HG03103 (cell line): Measurements from ENCODE around the gene DUSP6.

Source experiments
- ATAC-seq: cut with Tn5 transposase; IDR thresholded peaks from one replicate; pipeline ENCODE4 v1.9.1; 2021; ENCODE audit warnings: low read depth; ENCODE audit not compliant: unreplicated experiment

Gene DUSP6

DNA sequence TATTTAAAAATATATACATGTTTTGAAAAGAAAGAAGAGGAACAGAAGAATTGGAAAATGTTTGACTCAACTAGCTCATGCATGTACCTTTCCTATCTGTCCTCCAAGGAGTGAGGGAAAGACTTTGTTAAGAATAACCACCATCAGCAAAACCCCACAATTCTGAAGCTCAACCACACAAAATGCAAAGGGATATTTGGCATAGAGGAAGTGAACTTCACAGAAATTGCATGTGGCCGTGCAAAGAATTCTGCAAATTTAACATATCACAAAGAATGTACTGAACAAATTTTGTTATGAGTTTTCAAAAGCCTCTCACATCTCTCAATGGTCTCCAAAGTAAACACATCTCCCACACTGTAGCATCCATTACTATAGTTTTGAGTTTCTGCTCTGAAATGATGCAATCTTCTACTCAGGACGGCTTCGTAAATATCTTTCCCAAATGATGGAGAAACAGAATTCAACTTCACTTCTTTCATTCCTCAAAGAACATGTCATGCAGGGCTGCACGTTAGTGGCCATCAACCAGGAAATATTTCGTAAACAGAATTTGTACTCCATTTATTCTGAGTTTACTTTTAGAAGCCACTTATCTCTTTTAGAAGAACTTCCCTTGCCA lies 17.6 kb downstream of the DUSP6 start:
- ATAC-seq, result no peak

DNA sequence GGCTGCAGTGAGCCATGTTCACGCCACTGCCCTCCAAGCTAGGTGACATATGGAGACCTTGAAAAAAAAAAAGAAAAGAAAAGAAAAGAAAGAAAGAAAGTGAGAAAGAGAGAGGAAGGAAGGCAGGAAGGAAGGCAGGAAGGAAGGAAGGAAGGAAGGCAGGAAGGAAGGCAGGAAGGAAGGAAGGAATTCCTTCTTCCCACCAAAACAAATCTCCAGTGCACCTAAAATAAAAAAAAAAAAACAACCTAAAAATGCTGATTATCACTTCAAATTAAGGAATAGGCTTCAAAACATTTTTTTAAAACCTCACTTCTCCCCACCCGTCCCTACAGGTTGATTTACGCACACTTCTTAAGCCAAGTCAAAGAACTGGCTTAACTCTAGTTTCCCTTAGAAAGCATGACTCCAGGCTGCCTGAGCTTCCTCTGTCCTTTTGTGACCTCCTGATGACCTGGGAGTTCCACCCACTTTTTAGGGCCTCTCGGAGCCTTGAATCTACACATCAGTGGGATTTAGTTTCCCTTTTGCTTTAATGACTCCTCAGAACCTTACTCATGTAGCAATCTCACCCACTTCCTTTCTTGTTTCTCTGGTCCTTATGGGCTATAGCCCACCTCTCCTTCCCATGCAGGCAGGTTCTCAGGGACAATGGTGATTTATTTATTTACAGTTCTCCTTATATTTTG lies 18.6 kb downstream of the DUSP6 start:
- ATAC-seq, result no peak

DNA sequence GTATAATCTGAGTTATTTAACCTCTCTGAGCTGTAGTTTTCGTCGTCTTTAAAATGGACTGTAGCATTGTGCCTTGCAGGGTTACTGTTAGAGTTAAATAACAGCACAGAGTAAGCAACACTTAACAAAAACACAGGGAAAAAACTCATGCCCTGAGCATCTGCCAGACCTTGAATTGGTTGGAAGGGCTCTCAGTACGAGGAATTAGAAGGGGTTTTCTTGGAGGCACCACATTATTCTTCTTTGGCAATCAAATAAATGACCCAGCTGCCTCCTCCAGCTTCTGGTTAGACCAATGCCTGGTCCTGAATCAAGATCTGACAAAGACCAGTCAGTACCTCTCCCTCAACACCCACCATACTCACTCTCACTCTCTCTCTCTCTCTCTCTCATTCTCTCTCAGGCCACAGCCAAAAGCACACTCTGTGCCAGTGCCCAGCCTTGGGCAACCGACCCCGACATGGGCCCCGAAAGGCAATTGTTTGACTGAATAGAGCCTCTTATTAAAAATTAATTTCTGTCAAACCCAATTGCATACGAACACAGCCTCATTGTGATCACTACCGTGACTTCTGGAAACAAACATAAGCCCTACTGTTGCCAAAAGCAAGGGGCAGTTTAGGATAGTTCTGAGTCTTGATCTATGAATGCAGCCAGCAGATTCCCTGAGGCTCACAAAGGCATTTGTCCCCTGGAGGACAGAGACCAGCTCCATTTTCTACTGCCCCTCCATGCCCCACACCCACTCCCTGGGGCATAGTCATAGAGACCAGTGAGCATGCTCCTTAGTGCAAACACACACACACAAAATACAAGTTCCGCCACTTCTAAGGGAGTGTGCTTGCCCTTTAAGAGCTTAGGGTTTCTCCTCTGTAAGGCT lies 23.9 kb downstream of the DUSP6 start:
- no peak for ATAC-seq

DNA sequence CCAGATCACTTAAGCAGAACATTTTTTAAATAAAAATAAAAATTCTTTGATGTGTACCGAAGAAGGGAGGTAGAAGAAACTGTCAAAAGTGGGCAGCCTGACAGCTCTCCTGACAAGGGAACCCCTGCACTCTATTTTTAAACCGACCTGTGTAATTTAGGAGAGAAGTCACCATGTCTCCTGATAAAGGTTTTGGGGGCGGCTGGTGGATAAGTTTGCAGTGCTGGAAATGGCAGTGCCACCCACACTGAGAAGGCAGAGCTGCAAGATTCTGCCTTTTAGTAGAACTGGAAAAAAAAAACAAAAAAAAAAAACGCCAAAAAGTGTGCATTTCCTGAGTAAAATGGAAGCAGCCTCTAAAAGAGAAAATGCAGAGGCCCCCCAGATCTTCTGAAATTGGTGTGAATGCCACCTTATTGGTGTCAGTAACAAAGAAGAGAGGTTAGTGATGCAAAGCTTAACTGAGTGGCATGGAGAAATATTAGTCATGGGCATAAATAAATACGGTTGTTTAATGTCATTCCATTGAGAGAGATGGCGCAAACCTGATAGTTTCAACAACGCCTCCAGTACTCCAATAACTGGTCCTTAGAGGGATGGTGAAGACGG lies 24.7 kb downstream of the DUSP6 start:
- ATAC-seq, result no peak

DNA sequence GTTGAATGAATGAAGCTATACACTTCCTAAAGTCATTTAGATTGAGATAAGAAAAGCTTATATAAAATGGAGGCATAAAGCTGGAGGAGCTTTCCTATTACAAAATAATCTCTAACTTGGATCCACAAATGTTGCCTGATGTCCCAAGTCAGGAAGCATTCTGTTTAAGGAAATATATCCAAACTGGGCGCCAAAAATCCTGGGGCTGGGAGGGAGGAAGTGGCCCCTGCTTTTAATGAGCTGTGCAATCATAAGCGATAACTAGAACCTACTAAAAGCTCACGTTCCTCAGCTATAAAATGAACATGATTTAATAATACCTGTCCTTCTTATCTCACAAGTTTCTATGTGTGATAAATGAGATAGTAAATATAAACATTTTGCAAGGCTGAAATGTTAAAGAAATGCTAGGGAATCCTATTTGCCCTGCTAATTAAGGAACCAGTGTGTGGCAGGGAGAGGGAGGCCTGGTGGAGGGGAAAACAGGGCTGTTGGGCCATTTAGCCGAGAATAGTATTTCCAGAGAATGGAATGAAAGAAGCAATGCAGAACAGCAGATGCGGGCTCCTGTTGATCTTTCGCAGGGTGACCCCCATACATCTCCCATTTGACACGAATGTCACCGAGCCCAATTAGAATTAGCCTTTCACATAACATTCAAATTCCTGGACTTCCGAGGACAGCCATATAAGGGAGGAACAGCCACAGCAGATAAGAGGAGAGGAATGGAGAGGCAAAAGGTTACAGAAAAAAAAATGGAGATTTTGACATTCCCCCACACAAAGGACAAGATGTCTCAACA lies 25.9 kb downstream of the DUSP6 start:
- no peak for ATAC-seq

DNA sequence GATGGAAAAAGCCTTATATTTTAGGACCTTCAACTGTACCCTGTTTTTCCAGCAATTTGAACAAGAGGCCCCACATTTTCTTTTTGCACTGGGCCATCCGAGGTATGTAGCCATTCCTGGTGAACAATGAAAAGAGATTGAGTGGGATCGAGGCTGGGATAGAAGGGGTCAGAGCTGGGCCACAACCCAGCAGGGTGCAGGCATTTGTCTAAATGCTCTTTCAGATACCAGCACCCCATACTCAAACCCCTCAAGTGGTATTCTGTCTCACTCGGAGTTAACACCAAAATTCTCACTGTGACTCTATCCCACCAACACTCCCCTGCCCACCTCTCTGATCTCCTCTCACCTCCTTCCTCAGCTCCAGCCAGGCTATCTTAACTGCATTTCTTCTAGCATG lies 26.8 kb downstream of the DUSP6 start:
- no peak for ATAC-seq

DNA sequence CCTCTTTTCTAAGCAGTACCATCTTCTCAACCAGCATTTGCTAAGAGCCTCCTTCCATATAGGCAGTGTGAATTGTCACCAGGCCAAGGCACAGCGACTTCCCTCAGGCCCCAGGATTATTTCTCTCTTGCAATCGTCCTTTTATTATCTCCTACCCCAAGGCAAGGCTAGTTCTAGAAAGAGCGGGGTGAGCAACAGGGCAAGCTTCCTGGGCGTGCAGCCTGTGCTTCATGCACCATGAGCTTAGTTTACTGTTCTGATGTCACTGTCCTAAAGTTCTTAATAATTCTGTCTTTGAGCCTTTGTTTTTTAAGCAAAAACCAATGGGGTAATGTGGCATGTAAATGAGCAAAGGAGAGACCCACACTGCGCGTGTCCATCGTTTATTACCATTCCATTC lies 27.9 kb downstream of the DUSP6 start:
- ATAC-seq, result no peak

DNA sequence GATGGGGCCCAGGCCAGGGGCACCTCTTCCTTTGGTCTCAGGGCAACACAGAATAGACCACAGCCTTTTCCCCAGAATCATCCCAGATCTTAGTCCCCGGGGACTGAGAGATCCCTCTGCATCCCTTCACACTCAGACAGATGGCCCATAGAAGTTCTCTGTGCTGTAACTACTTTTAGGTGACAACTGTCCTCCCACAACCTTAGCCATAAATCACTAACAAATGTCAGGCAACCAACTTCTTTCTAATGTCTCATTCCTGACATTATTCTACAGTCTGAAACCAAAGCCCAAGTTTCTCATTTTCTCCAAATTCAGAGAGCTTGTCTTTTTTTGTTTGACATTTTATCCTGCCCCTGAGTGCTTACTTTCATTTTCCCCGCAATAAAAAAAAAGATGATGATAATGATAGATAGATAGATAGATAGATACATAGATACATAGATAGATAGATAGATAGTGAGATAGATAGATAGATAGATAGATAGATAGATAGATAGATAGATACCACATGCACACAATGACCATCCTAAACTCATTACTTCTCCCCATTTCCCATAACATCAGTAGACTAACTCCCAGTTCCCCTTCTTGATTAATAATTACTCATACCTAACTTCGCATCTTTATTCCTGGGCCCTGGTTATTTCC lies 28.6 kb downstream of the DUSP6 start:
- ATAC-seq, result no peak

DNA sequence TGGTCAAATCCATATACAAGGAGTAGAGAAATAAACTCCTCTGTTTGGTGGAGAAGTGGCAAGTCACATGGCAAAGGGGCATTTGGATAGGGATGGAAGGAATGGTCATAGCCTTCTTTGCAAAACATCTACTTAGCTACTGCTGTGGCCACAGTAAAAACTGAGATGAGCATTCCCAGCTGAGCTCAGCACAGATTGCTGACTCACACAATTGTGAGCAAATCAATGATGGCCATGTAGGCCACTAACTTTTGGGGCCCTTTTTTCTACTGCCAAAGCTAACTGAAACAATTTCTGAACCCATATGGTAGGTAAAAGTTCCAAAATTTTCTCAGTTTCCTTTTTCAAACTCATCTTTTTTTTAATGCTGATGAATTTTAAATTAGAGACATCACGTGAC lies 31.6 kb downstream of the DUSP6 start:
- no peak for ATAC-seq

DNA sequence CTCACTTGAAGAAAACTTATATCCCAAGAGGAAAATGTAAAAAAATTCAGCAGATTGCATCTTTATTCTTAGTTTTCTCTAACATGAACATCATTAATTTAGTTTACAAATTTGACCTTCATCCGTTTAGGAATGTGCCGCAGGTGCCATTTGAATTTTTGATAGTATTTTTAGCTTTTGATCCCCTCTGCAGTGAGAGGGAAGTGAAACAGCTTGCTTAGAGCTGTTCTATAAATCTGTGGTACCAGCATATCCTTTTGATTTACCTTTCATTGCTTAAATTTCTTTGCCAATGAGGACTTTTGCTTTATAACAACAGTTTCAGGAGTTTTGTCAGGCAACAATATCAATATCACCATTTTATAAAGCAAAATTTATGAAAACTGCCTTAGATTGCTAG lies 32.7 kb downstream of the DUSP6 start:
- no peak for ATAC-seq

DNA sequence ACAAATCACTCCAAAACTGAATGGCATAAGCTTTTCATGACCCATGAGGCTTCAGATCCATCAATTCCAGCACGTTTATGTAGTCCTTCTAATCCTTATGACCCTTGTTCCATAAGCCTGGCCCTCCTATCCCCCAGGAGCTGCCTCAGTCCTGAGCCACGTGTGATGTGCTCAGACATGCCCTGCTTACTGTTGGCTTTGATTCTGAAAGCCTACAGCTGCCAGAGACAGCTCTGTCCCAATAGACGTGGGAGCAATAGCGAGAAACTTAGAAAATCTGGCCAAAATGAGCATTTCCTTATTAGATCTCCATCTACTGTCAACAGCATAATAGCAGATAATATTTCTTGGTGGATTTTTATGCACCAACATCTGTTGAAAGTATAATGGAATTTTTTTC lies 33.2 kb downstream of the DUSP6 start:
- no peak for ATAC-seq

DNA sequence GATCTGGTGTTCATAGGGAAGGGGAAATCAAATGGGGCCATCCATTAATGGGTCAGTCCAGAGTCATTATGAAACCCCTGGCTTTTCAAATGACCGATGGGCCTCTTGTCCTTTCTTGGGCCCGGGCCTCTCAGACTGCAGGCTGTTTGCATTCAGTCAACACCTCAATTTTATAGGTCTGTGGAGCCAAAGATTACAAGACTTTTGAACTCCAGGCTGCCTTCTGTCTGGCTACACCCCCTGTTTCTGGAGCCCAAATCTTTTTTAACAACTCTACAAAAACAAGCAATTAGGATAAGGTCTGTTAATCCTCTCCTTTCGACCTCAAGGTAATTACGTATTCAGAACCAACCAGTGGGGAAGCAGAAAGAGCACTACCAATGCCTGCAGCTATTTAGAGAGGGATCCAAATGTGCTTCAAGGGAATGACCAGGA lies 35.6 kb downstream of the DUSP6 start:
- no peak for ATAC-seq

DNA sequence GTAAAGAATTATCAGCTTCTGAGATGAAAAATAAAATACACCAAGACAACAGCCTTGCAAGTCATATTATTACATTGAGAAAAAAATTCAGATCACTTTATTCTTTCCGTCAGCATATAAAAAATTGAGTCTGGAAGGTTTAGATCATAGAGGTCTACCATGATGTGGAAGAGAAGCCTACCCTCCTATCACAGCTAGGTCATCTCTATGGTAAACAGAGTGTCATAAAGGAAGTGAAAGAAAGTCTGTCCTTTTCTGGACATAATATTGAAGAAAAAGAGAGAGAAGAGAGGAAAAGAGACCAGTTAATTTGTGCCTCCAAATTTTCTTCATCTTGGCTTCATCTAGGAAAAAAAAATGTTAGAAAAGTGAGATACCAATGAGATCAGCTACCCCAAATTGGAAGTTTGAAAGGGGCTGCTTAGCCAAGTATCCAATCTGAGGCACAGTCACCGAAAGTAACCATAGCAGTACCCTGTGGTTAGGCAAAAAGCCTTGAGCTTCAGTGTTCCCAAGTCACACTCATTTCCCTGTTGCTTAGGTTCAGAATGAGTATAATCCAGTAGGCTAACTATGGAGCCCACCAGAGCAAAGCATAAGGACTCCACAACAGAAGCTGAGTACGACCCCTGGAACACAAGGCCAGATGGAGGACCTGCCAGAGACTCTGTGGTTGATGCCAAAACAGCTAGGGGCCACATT lies 38.1 kb downstream of the DUSP6 start:
- ATAC-seq, result no peak

DNA sequence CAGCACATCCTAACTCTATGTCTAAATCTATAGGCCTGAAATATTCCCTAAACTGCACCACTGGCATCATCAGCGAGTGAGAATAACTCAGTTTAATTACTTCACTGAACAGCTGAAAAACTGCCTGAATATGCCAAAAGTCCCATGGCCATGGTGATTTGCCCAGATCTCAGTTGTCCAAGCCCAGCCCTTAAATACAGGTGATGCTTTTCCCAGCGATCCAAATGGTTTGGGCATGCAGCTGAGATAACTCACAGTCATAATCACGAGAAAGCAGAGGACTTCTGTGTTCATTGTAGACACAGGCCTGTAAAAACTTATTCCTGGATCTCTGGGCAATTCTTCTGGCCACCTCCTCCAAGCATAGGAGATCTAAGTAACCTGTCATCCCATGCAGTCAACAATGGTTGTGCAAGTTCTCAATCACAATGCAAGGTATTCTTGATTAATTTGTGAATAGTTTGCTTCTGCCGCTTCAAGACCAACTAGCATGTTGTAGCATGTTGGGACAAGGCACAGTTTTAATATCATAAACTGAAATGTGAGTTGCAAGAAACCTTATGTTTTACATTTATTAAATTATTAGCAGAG lies 40.5 kb downstream of the DUSP6 start:
- no peak for ATAC-seq

DNA sequence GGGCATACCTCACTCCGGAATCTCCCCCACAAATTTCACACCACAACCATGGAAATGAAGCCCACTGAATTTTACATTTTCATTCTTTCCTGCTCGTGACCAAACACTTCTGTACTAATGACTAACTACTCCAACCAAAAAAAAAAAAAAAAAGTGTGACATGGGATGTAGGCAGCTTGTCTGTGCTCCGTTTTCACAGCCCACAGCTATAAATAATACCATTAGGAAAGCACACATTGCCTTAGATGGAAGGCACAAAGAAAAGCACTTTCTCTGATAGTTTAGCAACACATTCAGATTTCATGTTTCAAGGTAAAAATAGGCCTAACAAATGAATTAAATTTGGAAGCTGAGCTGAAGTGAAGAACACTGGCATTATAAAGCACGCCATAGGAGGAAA lies 42.5 kb downstream of the DUSP6 start:
- ATAC-seq, result no peak

DNA sequence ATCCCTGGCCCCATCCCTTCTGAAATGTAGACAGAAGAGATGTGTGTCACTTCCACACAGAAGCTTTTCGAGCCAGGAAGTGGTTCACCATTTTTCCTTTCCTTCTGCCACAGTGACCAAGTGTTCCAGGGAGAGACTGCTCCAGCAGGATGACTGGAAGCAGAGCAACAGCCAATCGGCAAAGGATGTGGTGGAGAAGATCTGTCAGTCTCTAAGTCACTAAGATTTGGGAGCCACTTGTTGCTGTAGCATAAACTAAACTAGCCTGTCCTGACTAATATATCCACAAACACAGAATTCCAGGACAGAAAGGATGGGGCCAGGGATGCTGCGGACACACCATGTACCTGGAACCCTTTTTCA lies 42.9 kb downstream of the DUSP6 start:
- no peak for ATAC-seq

DNA sequence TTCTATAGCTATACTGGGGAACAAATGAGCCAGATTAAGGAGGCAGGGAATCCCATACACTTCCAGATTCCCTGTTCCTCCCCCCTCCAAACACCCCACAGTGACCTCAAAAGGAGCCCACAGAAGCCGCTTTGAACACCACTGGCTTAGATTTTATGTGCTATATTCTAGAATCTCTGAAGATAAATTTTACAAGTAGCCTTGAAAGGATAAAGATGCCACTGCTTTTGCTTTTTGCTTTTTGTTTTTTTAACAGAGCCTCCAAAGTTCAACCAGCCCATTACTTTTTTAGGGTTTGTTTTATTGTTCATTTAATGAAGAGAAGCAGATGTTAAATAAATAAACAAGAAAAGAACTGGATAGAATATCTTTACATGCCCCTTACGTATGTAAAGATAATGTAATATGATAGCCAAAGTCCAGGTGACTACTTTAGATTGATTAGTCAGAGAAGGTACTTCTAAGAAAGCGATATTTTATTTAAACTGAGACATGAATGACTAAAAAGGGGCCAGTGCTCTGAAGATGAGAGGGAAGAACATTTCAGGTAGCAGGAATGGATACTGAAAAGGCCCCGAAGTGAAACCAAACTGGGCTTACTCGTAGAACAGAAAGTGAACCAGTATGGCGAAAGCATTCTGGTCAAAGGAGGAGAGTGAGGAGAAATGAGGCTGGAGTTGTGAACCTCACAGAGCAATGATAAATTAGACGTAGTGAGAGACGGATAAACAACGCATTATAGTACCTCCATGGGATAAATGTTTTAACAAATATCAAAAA lies 44.6 kb downstream of the DUSP6 start:
- ATAC-seq, result no peak

DNA sequence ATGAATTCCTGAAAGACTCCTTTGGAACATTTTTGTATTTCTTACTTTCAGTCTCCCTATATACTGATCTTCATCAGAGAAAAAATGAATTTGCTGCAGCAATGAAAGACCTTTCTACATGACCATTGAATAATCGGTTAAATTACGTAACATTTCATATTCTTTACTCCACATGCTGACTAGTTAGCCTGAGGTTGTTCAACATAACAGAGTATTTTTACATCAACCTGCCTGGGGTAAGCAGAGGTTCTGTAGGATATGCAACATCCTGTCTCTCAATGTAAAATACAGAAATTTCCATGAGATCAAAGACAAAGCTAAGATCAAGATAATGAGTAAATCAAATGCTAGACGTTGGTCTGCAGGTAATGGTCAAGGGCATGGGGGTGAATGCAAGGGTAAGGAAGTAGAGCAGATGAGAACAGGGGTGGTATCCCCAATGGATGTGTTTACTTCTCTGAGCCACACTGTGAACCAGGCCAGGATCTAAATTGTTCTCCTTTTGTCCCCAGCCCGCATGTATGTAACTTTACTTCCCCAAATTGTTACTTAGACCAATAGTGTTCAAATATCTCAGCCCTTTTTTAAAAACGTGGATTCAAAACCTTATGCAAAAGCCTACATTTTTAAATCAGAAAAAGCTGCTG lies 45.4 kb downstream of the DUSP6 start:
- no peak for ATAC-seq
